HG03378 (cell line): Measurements from ENCODE around the gene CNTNAP5.

ENCODE experiments used
- ATAC-seq: cut with Tn5 transposase; IDR thresholded peaks from one replicate; pipeline ENCODE4 v1.9.1; 2021; ENCODE audit warnings: mild to moderate bottlenecking, moderate library complexity; ENCODE audit not compliant: unreplicated experiment

The CNTNAP5 gene

GRCh38 chr2:124874676-124875075, 849.6 kb downstream of the CNTNAP5 start:
- ATAC-seq, result no peak

GRCh38 chr2:124875627-124876244, 850.6 kb downstream of the CNTNAP5 start:
- no peak for ATAC-seq

- ATAC-seq, result no peak
Observed at GRCh38 chr2:124877141-124877577, 852.1 kb downstream of the CNTNAP5 start.

- no peak for ATAC-seq
Observed at GRCh38 chr2:124879640-124880039, 854.6 kb downstream of the CNTNAP5 start.

GRCh38 chr2:124880995-124881394, 855.9 kb downstream of the CNTNAP5 start:
- no peak for ATAC-seq

- ATAC-seq, result no peak
Observed at GRCh38 chr2:124882423-124882822, 857.3 kb downstream of the CNTNAP5 start.

GRCh38 chr2:124883595-124883994, 858.5 kb downstream of the CNTNAP5 start:
- no peak for ATAC-seq

GRCh38 chr2:124884315-124884714, 859.2 kb downstream of the CNTNAP5 start:
- ATAC-seq, result no peak

- ATAC-seq, result no peak
Observed at GRCh38 chr2:124886216-124886615, 861.1 kb downstream of the CNTNAP5 start.

- ATAC-seq, result no peak
Observed at GRCh38 chr2:124887466-124887865, 862.4 kb downstream of the CNTNAP5 start.

- ATAC-seq, result no peak
Observed at GRCh38 chr2:124888431-124888830, 863.3 kb downstream of the CNTNAP5 start.

GRCh38 chr2:124894199-124894598, 869.1 kb downstream of the CNTNAP5 start:
- no peak for ATAC-seq

- no peak for ATAC-seq
Observed at GRCh38 chr2:124898827-124899226, 873.7 kb downstream of the CNTNAP5 start.

- no peak for ATAC-seq
Observed at GRCh38 chr2:124908411-124908810, 883.3 kb downstream of the CNTNAP5 start.

- ATAC-seq, result no peak
Observed at GRCh38 chr2:124911560-124911959, 886.5 kb downstream of the CNTNAP5 start.

- no peak for ATAC-seq
Observed at GRCh38 chr2:124913868-124914267, 888.8 kb downstream of the CNTNAP5 start.

- ATAC-seq, result no peak
Observed at GRCh38 chr2:124915567-124915966, 890.5 kb downstream of the CNTNAP5 start.

GRCh38 chr2:124919296-124919695, 894.2 kb downstream of the CNTNAP5 start:
- ATAC-seq, result no peak

GRCh38 chr2:124920448-124920847, 895.4 kb downstream of the CNTNAP5 start:
- no peak for ATAC-seq

- ATAC-seq, result no peak
Observed at GRCh38 chr2:124921191-124921590, 896.1 kb downstream of the CNTNAP5 start.

- no peak for ATAC-seq
Observed at GRCh38 chr2:124923097-124923496, 898.0 kb downstream of the CNTNAP5 start.

- ATAC-seq, result no peak
Observed at GRCh38 chr2:124933883-124934282, 908.8 kb downstream of the CNTNAP5 start.

GRCh38 chr2:124953921-124954320, 928.8 kb downstream of the CNTNAP5 start:
- no peak for ATAC-seq
